Measurements from ENCODE around the gene CTNNA3.

CTNNA3 gene

GRCh38 chr10:66294538-66294937 is 1401.5 kb downstream of the CTNNA3 start:
- Histone ChIP-seq H3K9ac (no peak overlapping the region), H3K4me3 (ENCODE audit: low read depth, low read length) (no peak overlapping the region), H3K4me1 (no peaks in the 10 kb centered on the region), H3K27me3 (ENCODE audit: control insufficient read depth, insufficient read depth, low read length) (no peaks in the 10 kb centered on the region), H3K9me3 (ENCODE audit: control insufficient read depth, low read length) (no peaks in the 10 kb centered on the region), H3K79me2 (no peaks in the 10 kb centered on the region), H3K27ac (no peak overlapping the region), H2AFZ (no peak overlapping the region), H3K4me2 (ENCODE audit: low read length) (no peak overlapping the region), H3K36me3 (ENCODE audit: control insufficient read depth, insufficient read depth, low read length) (no peaks in the 10 kb centered on the region)
- TF ChIP-seq CTCF (IDR thresholded peaks at IDR 0.05) = no peak

GRCh38 chr10:66292922-66293321 is 1403.1 kb downstream of the CTNNA3 start:
- Histone ChIP-seq H3K9me3 (ENCODE audit: control insufficient read depth, low read length) (no peaks in the 10 kb centered on the region), H2AFZ (no peak overlapping the region), H3K4me1 (no peaks in the 10 kb centered on the region), H3K4me3 (ENCODE audit: low read depth, low read length) (no peak overlapping the region), H3K36me3 (ENCODE audit: control insufficient read depth, insufficient read depth, low read length) (no peaks in the 10 kb centered on the region), H3K4me2 (ENCODE audit: low read length) (no peak overlapping the region), H3K27me3 (ENCODE audit: control insufficient read depth, insufficient read depth, low read length) (no peaks in the 10 kb centered on the region), H3K79me2 (no peaks in the 10 kb centered on the region), H3K9ac (no peak overlapping the region), H3K27ac (no peak overlapping the region)
- no peak for TF ChIP-seq CTCF (IDR thresholded peaks at IDR 0.05)

- TF ChIP-seq CTCF (IDR thresholded peaks at IDR 0.05) = no peak
- Histone ChIP-seq H3K27me3 (ENCODE audit: control insufficient read depth, insufficient read depth, low read length) (no peaks in the 10 kb centered on the region), H2AFZ (no peak overlapping the region), H3K9me3 (ENCODE audit: control insufficient read depth, low read length) (no peaks in the 10 kb centered on the region), H3K79me2 (no peaks in the 10 kb centered on the region), H3K9ac (no peak overlapping the region), H3K4me3 (ENCODE audit: low read depth, low read length) (no peak overlapping the region), H3K4me1 (no peaks in the 10 kb centered on the region), H3K27ac (no peak overlapping the region), H3K36me3 (ENCODE audit: control insufficient read depth, insufficient read depth, low read length) (no peaks in the 10 kb centered on the region), H3K4me2 (ENCODE audit: low read length) (no peak overlapping the region)
Measured at GRCh38 chr10:66292456-66292855, 1403.5 kb downstream of the CTNNA3 start.

- Histone ChIP-seq H3K4me1 (no peaks in the 10 kb centered on the region), H3K79me2 (no peaks in the 10 kb centered on the region), H3K4me2 (ENCODE audit: low read length) (no peak overlapping the region), H3K27me3 (ENCODE audit: control insufficient read depth, insufficient read depth, low read length) (no peaks in the 10 kb centered on the region), H3K27ac (no peak overlapping the region), H3K9me3 (ENCODE audit: control insufficient read depth, low read length) (no peaks in the 10 kb centered on the region), H3K9ac (no peak overlapping the region), H2AFZ (no peak overlapping the region), H3K36me3 (ENCODE audit: control insufficient read depth, insufficient read depth, low read length) (no peaks in the 10 kb centered on the region), H3K4me3 (ENCODE audit: low read depth, low read length) (no peak overlapping the region)
- TF ChIP-seq CTCF (IDR thresholded peaks at IDR 0.05) = no peak
Measured at GRCh38 chr10:66291133-66291532, 1404.9 kb downstream of the CTNNA3 start.

GRCh38 chr10:66284621-66285020 is 1411.4 kb downstream of the CTNNA3 start:
- no peaks in the 10 kb centered on the region for H3K27me3 ChIP-seq (ENCODE audit: control insufficient read depth, insufficient read depth, low read length)
- H3K9ac ChIP-seq = no peak overlapping the region
- H3K36me3 ChIP-seq (ENCODE audit: control insufficient read depth, insufficient read depth, low read length) = no peaks in the 10 kb centered on the region
- no peak overlapping the region for H2AFZ ChIP-seq
- no peaks in the 10 kb centered on the region for H3K4me1 ChIP-seq
- TF ChIP-seq CTCF (IDR thresholded peaks at IDR 0.05) = no peak
- H3K4me3 ChIP-seq (ENCODE audit: low read depth, low read length) = no peak overlapping the region
- H3K4me2 ChIP-seq (ENCODE audit: low read length) = no peak overlapping the region
- no peaks in the 10 kb centered on the region for H3K79me2 ChIP-seq
- H3K9me3 ChIP-seq (ENCODE audit: control insufficient read depth, low read length) = no peaks in the 10 kb centered on the region
- no peak overlapping the region for H3K27ac ChIP-seq

Measured in parathyroid adenoma (tissue), 2 donors.